Retinal pigment epithelial cell (primary cell): Measurements from ENCODE around the gene DEFB125.
"Not testable (repeated sequence)": the region's sequence is repeated elsewhere in the genome, so short reads cannot be mapped to it uniquely, and the experiment has no call there.

Source experiments
- DNase-seq: peaks from one replicate; pipeline ENCODE4 v3.0.0-alpha.2; 2010; ENCODE audit warnings: low read depth
- H3K4me3 ChIP-seq: 2 replicates; pipeline ENCODE4 v1.5.1; 2011; ENCODE audit warnings: mild to moderate bottlenecking, low read length, control low read depth, moderate library complexity
- TF ChIP-seq, protein P1 (sequence below): conservative IDR thresholded peaks from 2 replicates; pipeline ENCODE4 v1.5.1; 2011; ENCODE audit warnings: low read depth, low read length, control low read depth, inconsistent platforms

Gene DEFB125

DNA sequence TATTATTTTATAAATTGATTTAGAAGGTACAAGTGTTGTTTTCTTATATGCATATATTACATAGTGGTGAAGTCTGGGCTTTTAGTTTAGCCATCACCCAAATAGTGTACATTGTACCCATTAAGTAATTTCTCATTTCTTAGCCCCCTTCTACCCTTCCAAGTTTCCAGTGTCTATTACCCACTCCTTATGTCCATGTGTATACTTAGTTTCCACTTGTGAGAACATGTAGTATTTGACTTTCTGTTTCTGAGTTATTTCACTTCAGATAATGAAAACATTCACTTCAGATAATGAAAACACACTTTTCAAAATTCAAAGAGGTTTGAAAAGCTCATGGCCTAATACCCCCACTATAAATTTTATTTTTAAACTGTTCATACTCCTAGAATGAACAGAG, 14.5 kb downstream of the DEFB125 start:
- DNase-seq = no peak
- TF ChIP-seq, protein P1, sequence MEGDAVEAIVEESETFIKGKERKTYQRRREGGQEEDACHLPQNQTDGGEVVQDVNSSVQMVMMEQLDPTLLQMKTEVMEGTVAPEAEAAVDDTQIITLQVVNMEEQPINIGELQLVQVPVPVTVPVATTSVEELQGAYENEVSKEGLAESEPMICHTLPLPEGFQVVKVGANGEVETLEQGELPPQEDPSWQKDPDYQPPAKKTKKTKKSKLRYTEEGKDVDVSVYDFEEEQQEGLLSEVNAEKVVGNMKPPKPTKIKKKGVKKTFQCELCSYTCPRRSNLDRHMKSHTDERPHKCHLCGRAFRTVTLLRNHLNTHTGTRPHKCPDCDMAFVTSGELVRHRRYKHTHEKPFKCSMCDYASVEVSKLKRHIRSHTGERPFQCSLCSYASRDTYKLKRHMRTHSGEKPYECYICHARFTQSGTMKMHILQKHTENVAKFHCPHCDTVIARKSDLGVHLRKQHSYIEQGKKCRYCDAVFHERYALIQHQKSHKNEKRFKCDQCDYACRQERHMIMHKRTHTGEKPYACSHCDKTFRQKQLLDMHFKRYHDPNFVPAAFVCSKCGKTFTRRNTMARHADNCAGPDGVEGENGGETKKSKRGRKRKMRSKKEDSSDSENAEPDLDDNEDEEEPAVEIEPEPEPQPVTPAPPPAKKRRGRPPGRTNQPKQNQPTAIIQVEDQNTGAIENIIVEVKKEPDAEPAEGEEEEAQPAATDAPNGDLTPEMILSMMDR = no peak
- H3K4me3 ChIP-seq = no peak overlapping the region

DNA sequence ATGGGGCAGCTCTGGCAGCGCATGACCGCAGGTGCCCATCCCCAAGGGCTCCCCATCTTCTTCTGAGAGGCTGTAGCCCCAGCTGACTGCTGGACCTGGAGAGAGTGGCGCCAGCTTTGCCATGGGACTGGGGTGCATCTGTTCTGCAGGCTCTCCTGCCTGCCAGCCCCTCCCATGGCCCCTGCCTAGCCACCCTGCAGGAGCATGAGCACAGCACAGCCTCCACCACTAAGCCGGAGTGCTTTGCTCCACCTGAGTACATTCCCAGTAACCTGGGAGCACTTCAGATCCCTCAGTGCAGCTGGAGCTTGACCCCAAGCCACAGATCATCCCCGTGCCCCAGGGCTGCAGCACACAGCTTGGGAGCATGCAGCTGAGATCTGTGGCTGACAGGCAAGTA, 16.0 kb downstream of the DEFB125 start:
- TF ChIP-seq, protein P1 = no peak
- DNase-seq = no peak
- no peak overlapping the region for H3K4me3 ChIP-seq

DNA sequence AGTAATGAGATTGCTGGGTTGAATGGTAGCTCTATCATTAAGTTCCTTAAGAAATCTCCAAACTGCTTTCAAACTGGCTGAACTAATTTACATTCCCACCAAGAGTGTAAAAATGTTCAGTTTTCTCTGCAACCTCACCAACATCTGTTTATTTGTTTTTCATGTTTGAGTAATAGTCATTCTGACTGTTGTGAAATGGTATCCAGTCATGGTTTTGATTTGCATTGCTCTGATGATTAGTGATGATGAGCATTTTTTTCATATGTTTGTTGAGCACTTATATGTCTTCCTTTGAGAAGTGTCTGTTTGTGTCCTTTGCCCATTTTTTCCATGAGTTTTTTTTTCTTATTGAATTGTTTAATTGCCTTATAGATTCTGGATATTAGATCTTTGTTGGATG, 24.9 kb downstream of the DEFB125 start:
- TF ChIP-seq, protein P1 = no peak
- no peak for DNase-seq
- no peak overlapping the region for H3K4me3 ChIP-seq

DNA sequence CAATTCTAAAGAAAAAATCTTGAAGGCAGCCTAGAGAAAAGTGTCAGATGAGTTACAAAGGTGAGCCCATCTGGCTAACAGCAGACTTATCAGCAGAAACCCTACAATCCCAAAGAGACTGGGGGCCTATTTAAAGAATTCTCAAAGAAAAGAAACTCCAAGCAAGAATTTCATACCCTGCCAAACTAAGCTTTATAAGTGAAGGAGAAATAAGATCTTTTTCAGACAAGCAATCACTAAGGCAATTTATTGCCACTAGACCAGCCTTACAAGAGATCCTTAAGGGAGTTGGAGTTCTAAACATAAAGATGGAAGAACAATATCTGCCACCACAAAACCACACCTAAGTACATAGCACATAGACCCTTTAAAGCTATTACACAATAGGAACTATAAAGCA, 30.0 kb downstream of the DEFB125 start:
- H3K4me3 ChIP-seq = no peak overlapping the region
- TF ChIP-seq, protein P1 = no peak
- no peak for DNase-seq

DNA sequence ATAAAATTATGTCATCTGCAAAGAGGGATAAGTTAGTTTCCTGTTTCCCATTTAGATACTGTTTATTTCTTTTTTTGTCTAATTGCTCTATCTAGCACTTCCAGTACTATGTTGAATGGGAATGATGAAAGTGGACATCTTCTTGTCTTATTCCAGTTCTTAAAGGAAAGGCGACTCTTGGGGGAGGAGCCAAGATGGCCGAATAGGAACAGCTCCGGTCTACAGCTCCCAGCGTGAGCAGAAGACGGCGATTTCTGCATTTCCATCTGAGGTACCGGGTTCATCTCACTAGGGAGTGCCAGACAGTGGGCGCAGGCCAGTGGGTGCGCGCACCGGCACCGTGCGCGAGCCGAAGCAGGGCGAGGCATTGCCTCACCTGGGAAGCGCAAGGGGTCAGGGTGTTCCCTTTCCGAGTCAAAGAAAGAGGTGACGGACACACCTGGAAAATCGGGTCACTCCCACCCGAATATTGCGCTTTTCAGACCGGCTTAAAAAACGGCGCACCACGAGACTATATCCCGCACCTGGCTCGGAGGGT, 42.4 kb downstream of the DEFB125 start:
- DNase-seq, H3K4me3 ChIP-seq: not testable (repeated sequence)

DNA sequence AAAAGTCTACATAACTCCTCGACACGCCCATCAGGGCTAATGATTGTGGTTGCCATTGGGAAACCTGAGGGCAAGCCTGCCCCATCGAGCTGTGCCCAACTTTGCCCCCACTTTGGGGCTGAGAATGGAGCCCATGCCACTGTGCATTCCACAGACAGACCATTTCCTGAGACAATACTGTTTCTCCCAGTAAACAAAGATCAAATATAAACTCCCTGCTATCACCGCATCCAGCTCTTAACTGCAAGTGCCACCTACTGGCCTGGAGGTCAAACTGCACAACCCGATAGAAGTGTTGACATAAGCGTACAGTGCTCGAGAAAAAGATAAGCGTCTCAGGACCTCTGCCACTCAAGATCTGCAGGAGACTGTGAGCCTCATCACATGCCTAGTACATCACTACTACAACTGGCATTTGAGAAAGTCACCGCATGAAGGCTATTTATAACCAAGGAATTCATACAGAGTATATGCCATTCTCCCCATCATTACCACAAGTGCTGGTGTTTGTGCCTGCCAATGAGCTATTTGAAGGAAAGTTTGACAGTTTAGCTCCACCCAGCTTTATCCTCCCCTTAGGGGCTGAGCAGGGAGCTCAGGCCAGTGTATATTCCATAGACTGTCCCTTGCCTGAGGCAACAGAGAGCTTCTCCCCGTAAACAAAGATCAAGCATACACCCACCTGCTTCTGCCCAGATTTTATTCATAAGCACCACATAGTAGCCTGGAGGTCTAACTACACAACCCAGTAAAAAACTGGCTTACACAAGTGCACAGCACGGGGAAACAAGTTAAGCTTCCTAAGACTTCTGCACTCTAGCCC, 50.4 kb downstream of the DEFB125 start:
- no peak for DNase-seq
- TF ChIP-seq, protein P1 = peak; percentile 33
- no peak overlapping the region for H3K4me3 ChIP-seq

DNA sequence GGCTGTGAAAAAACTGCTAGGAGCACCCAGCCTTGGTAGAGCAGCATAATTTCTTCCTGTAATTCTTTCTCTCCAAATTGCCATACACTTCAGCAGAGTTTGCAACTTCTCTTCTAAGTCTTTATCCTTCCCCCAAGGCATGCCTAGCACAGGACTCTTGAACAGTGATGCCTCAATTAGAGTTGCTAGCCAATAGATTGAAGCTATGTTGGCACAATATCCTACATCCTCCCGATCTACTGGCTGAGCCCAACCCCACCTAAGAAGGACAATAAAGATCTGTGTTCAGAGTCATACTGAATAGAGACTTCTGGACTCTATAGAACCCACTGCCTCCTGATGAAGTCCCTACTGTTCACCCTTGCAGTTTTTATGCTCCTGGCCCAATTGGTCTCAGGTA, 54.8 kb downstream of the DEFB125 start, which contains the start of gene DEFB126:
DEFB126 (plus strand) TSS at position 301 of the 400 bp plus-strand sequence; CDS start at position 340, 39 bp downstream.
- TF ChIP-seq, protein P1 = no peak
- H3K4me3 ChIP-seq = no peak within 1 kb of the TSS
- DNase-seq = no peak
